ENCODE data around the gene PIGN.

PIGN gene

GRCh38 chr18:62164855-62165487 lies 21.9 kb downstream of the PIGN start:
- no peak overlapping the region for H3K4me3 ChIP-seq (ENCODE audit: low read depth, low read length)
- TF ChIP-seq CTCF (IDR thresholded peaks at IDR 0.05; ENCODE audit: borderline replicate concordance, insufficient read depth, low read depth, low read length): no peak

- TF ChIP-seq CTCF (IDR thresholded peaks at IDR 0.05; ENCODE audit: borderline replicate concordance, insufficient read depth, low read depth, low read length): no peak
- no peak overlapping the region for H3K4me3 ChIP-seq (ENCODE audit: low read depth, low read length)
These were observed 22.5 kb downstream of the PIGN start for GRCh38 chr18:62164310-62164709.

GRCh38 chr18:62157843-62158242 lies 29.0 kb downstream of the PIGN start:
- TF ChIP-seq CTCF (IDR thresholded peaks at IDR 0.05; ENCODE audit: borderline replicate concordance, insufficient read depth, low read depth, low read length): no peak
- no peak overlapping the region for H3K4me3 ChIP-seq (ENCODE audit: low read depth, low read length)

- TF ChIP-seq CTCF (IDR thresholded peaks at IDR 0.05; ENCODE audit: borderline replicate concordance, insufficient read depth, low read depth, low read length): no peak
These were observed 34.0 kb downstream of the PIGN start for GRCh38 chr18:62152844-62153243.

GRCh38 chr18:62151068-62151771 lies 35.6 kb downstream of the PIGN start:
- TF ChIP-seq CTCF (IDR thresholded peaks at IDR 0.05; ENCODE audit: borderline replicate concordance, insufficient read depth, low read depth, low read length): no peak
- no peak overlapping the region for H3K4me3 ChIP-seq (ENCODE audit: low read depth, low read length)

More at GRCh38 chr18:62152844-62153243, 34.0 kb downstream of the PIGN start:
- no peak overlapping the region for H3K4me3 ChIP-seq (ENCODE audit: low read depth, low read length)

GRCh38 chr18:62144338-62144737 lies 42.5 kb downstream of the PIGN start:
- H3K4me3 ChIP-seq (ENCODE audit: low read depth, low read length): no peak overlapping the region
- TF ChIP-seq CTCF (IDR thresholded peaks at IDR 0.05; ENCODE audit: borderline replicate concordance, insufficient read depth, low read depth, low read length): no peak

- H3K4me3 ChIP-seq (ENCODE audit: low read depth, low read length): no peak overlapping the region
- no peak for TF ChIP-seq CTCF (IDR thresholded peaks at IDR 0.05; ENCODE audit: borderline replicate concordance, insufficient read depth, low read depth, low read length)
These were observed 46.6 kb downstream of the PIGN start for GRCh38 chr18:62140259-62140658.
